Right atrium auricular region (tissue), 2 donors: Measurements from ENCODE around the gene RFX6. TPM values are rescaled to one million over a fixed set of nuclear protein-coding genes. Genes with fewer than 3 reads are reported as not detected.

Source experiments
- DNase-seq: peaks from one replicate; pipeline ENCODE4 v3.0.0-alpha.2; 2019; ENCODE audit warnings: low spot score
- H3K27ac ChIP-seq, 2 donors: fragments of 200-600 bp; sonication (generic); 1 replicate in 1 of 2; 2 replicates in 1 of 2; pipeline ENCODE4 v1.5.1; 2016 to 2019
- H3K27me3 ChIP-seq, 2 donors: fragments of 200-600 bp; sonication (generic); one replicate each; pipeline versions ENCODE4 v1.5.1 to v1.6.0; 2017 to 2019
- H3K36me3 ChIP-seq: fragments of 200-600 bp; sonication (generic); one replicate; pipeline ENCODE4 v1.5.1; 2016
- H3K4me1 ChIP-seq, 2 donors: fragments of 200-600 bp; sonication (generic); one replicate each; pipeline versions ENCODE4 v1.5.1 to v1.6.0; 2017 to 2019
- H3K4me3 ChIP-seq, 2 donors: fragments of 200-600 bp; sonication (generic); 1 replicate in 1 of 2; 2 replicates in 1 of 2; pipeline ENCODE4 v1.5.1; 2017 to 2019; ENCODE audit warnings: mild to moderate bottlenecking in 1 of 2, moderate library complexity in 1 of 2
- H3K9me3 ChIP-seq, 2 donors: fragments of 200-600 bp; sonication (generic); one replicate each; pipeline ENCODE4 v1.5.1; 2019
- CTCF ChIP-seq, 2 donors: fragments of 200-600 bp; sonication (generic); IDR thresholded peaks; one replicate each; pipeline ENCODE4 v1.5.1; 2019; ENCODE audit warnings: antibody characterized with exemption in 2 of 2
- total RNA-seq, 2 donors: library from RNA; depleted of rRNA; stranded (reverse); fragments of >200 nt; gene quantifications; one replicate each; pipeline ENCODE4 v1.1.0, GENCODE V29; 2016

Gene RFX6
- total RNA-seq, 2 donors from 2014 or later = not detected

GRCh38 chr6:116887168-116887567 lies 10.1 kb downstream of the RFX6 start:
- no peak for DNase-seq
- no peaks in the 10 kb centered on the region for H3K4me1 ChIP-seq
- H3K27me3 ChIP-seq = no peaks in the 10 kb centered on the region
- no peak overlapping the region for H3K4me3 ChIP-seq
- TF ChIP-seq CTCF (IDR thresholded peaks at IDR 0.05) = no peak
- no peaks in the 10 kb centered on the region for H3K9me3 ChIP-seq
- no peak overlapping the region for H3K27ac ChIP-seq
- H3K36me3 ChIP-seq = no peaks in the 10 kb centered on the region

- DNase-seq = no peak
- Histone ChIP-seq H3K9me3 (no peaks in the 10 kb centered on the region), H3K4me3 (no peak overlapping the region), H3K27ac (no peak overlapping the region), H3K36me3 (no peaks in the 10 kb centered on the region), H3K4me1 (no peaks in the 10 kb centered on the region), H3K27me3 (no peaks in the 10 kb centered on the region)
- no peak for TF ChIP-seq CTCF (IDR thresholded peaks at IDR 0.05)
These were observed 10.9 kb downstream of the RFX6 start for GRCh38 chr6:116887894-116888293.

GRCh38 chr6:116888732-116889360 lies 11.8 kb downstream of the RFX6 start:
- Histone ChIP-seq H3K27ac (no peak overlapping the region), H3K4me3 (no peak overlapping the region), H3K36me3 (no peaks in the 10 kb centered on the region), H3K27me3 (no peaks in the 10 kb centered on the region), H3K4me1 (no peaks in the 10 kb centered on the region), H3K9me3 (no peaks in the 10 kb centered on the region)
- TF ChIP-seq CTCF (IDR thresholded peaks at IDR 0.05) = no peak
- no peak for DNase-seq

GRCh38 chr6:116894669-116895068 lies 17.6 kb downstream of the RFX6 start:
- Histone ChIP-seq H3K27ac (no peak overlapping the region), H3K36me3 (no peaks in the 10 kb centered on the region), H3K4me3 (no peak overlapping the region), H3K4me1 (no peaks in the 10 kb centered on the region), H3K9me3 (no peaks in the 10 kb centered on the region), H3K27me3 (no peaks in the 10 kb centered on the region)
- TF ChIP-seq CTCF (IDR thresholded peaks at IDR 0.05) = no peak
- no peak for DNase-seq

GRCh38 chr6:116895935-116896334 lies 18.9 kb downstream of the RFX6 start:
- Histone ChIP-seq H3K9me3 (no peaks in the 10 kb centered on the region), H3K4me1 (no peaks in the 10 kb centered on the region), H3K27me3 (no peaks in the 10 kb centered on the region), H3K27ac (no peak overlapping the region), H3K36me3 (no peaks in the 10 kb centered on the region), H3K4me3 (no peak overlapping the region)
- no peak for DNase-seq
- TF ChIP-seq CTCF (IDR thresholded peaks at IDR 0.05) = no peak

- DNase-seq = no peak
- Histone ChIP-seq H3K36me3 (no peaks in the 10 kb centered on the region), H3K4me1 (no peaks in the 10 kb centered on the region)
These were observed 25.6 kb downstream of the RFX6 start for GRCh38 chr6:116902634-116903033.

More at GRCh38 chr6:116902634-116903033, 25.6 kb downstream of the RFX6 start:
- TF ChIP-seq CTCF (IDR thresholded peaks at IDR 0.05) = no peak
- Histone ChIP-seq H3K27me3 (no peaks in the 10 kb centered on the region), H3K9me3 (peaks cover 4 to 21% of the 10 kb centered on the region in 2 donors), H3K4me3 (no peak overlapping the region), H3K27ac (no peak overlapping the region)
